NCI-H774 (cell line): ENCODE measurements around the gene KRTAP12-3.
"Not testable (repeated sequence)": the region's sequence is repeated elsewhere in the genome, so short reads cannot be mapped to it uniquely, and the experiment has no call there.

Experiments
- DNase-seq: peaks from one replicate; lab custom pipeline; 2025; lab: John Stamatoyannopoulos, UW

Gene KRTAP12-3

GRCh38 chr21:44685050-44685449, 27.3 kb downstream of the KRTAP12-3 start:
- not testable (repeated sequence) for DNase-seq

- no peak for DNase-seq
These were observed 28.5 kb downstream of the KRTAP12-3 start for GRCh38 chr21:44686000-44686781.

- DNase-seq = no peak
These were observed 29.3 kb downstream of the KRTAP12-3 start for GRCh38 chr21:44686843-44687561.

GRCh38 chr21:44687671-44688070, 29.9 kb downstream of the KRTAP12-3 start:
- no peak for DNase-seq

GRCh38 chr21:44689740-44690139, 32.0 kb downstream of the KRTAP12-3 start:
- DNase-seq = not testable (repeated sequence)

GRCh38 chr21:44691686-44692085, 34.0 kb downstream of the KRTAP12-3 start:
- no peak for DNase-seq

GRCh38 chr21:44692798-44693512, 35.2 kb downstream of the KRTAP12-3 start:
- no peak for DNase-seq

GRCh38 chr21:44694776-44695175, 37.0 kb downstream of the KRTAP12-3 start:
- no peak for DNase-seq

- DNase-seq = no peak
These were observed 37.5 kb downstream of the KRTAP12-3 start for GRCh38 chr21:44695184-44695583.

- no peak for DNase-seq
These were observed 37.9 kb downstream of the KRTAP12-3 start for GRCh38 chr21:44695641-44696040.

GRCh38 chr21:44696572-44696971, 38.8 kb downstream of the KRTAP12-3 start:
- no peak for DNase-seq

GRCh38 chr21:44697172-44697810, 39.6 kb downstream of the KRTAP12-3 start, which contains the start of gene KRTAP10-12:
KRTAP10-12 (plus strand) TSS chr21:44697172; CDS start chr21:44697202, 30 bp downstream.
- not testable (repeated sequence) for DNase-seq

GRCh38 chr21:44697811-44698734, 40.3 kb downstream of the KRTAP12-3 start:
- no peak for DNase-seq

GRCh38 chr21:44699502-44700001, 41.8 kb downstream of the KRTAP12-3 start:
- no peak for DNase-seq

GRCh38 chr21:44700101-44701022, 42.6 kb downstream of the KRTAP12-3 start:
- no peak for DNase-seq

GRCh38 chr21:44701023-44701400, 43.3 kb downstream of the KRTAP12-3 start:
- no peak for DNase-seq

- no peak for DNase-seq
These were observed 43.8 kb downstream of the KRTAP12-3 start for GRCh38 chr21:44701541-44701940.

GRCh38 chr21:44702111-44702972, 44.6 kb downstream of the KRTAP12-3 start:
- no peak for DNase-seq
